SU-DHL-6 (cell line): Measurements from ENCODE around the gene PKN1.

ENCODE experiments used
- H2AFZ ChIP-seq: fragments of 200-600 bp; sonication (generic); 2 replicates; pipeline ENCODE4 v1.6.1; 2014; ENCODE audit warnings: low read depth, mild to moderate bottlenecking, moderate library complexity, mixed read lengths, antibody characterized with exemption, low read length; ENCODE audit not compliant: severe bottlenecking
- H3F3A ChIP-seq: fragments of 200-600 bp; shearing (Covaris generic); 2 replicates; pipeline ENCODE4 v1.6.0; 2016; ENCODE audit warnings: antibody characterized with exemption, mild to moderate bottlenecking; ENCODE audit not compliant: insufficient read depth
- H3K27ac ChIP-seq: fragments of 200-600 bp; sonication (generic); 2 replicates; pipeline ENCODE4 v1.5.1; 2016; ENCODE audit warnings: low read depth, mild to moderate bottlenecking, low read length, moderate library complexity, mixed read lengths
- H3K27me3 ChIP-seq: fragments of 200-600 bp; sonication (generic), shearing (Covaris generic); 2 replicates; pipeline ENCODE4 v1.6.0; 2014; ENCODE audit warnings: mild to moderate bottlenecking, low read length
- H3K36me3 ChIP-seq: fragments of 200-600 bp; sonication (generic); 2 replicates; pipeline ENCODE4 v1.6.1; 2014; ENCODE audit warnings: mild to moderate bottlenecking, low read length, mixed read lengths
- H3K4me2 ChIP-seq: fragments of 300-600, 200-600 bp; shearing (Covaris generic), sonication (generic); 2 replicates; pipeline ENCODE4 v1.6.0; 2014; ENCODE audit warnings: low read length, low read depth, mild to moderate bottlenecking; ENCODE audit not compliant: poor library complexity, severe bottlenecking
- H3K4me3 ChIP-seq: fragments of 200-600 bp; sonication (generic); 2 replicates; pipeline ENCODE4 v1.5.1; 2014; ENCODE audit warnings: antibody characterized with exemption, low read length, mild to moderate bottlenecking, mixed read lengths; ENCODE audit not compliant: insufficient read depth, poor library complexity, severe bottlenecking
- H3K79me2 ChIP-seq: fragments of 200-600 bp; sonication (generic); 2 replicates; pipeline ENCODE4 v1.6.1; 2014; ENCODE audit warnings: mild to moderate bottlenecking, low read length, moderate library complexity; ENCODE audit not compliant: insufficient read depth
- H3K9ac ChIP-seq: fragments of 200-600 bp; sonication (generic); 2 replicates; pipeline ENCODE4 v1.7.0; 2014; ENCODE audit warnings: mild to moderate bottlenecking, low read length
- H3K9me2 ChIP-seq: fragments of 200-600 bp; sonication (generic); replicated peaks from 2 replicates; pipeline ENCODE4 v1.6.1; 2014; ENCODE audit warnings: low read length; ENCODE audit not compliant: insufficient read depth
- H3K9me3 ChIP-seq: fragments of 200-600 bp; sonication (generic); 2 replicates; pipeline ENCODE4 v1.6.1; 2014; ENCODE audit warnings: low read length, mixed read lengths; ENCODE audit not compliant: insufficient read depth
- H4K20me1 ChIP-seq: fragments of 200-600 bp; sonication (generic); 2 replicates; pipeline ENCODE4 v1.6.1; 2014; ENCODE audit warnings: low read depth, mild to moderate bottlenecking, antibody characterized with exemption, low read length, moderate library complexity, mixed read lengths
- CTCF ChIP-seq: fragments of 200-600 bp; sonication (generic); IDR thresholded peaks from one replicate; pipeline ENCODE4 v1.5.1; 2017; ENCODE audit warnings: antibody characterized with exemption, mild to moderate bottlenecking, low read length, moderate library complexity; ENCODE audit not compliant: insufficient read depth, poor library complexity, severe bottlenecking
- EZH2phosphoT487 ChIP-seq: fragments of 200-600 bp; sonication (generic), shearing (Covaris generic); conservative IDR thresholded peaks from 2 replicates; pipeline ENCODE4 v1.6.1; 2018; ENCODE audit warnings: mild to moderate bottlenecking, antibody characterized with exemption, low read length, moderate library complexity, mixed read lengths

The PKN1 gene

GRCh38 chr19:14473073-14473977 is 40.2 kb downstream of the PKN1 start:
- Histone ChIP-seq H3K27me3 (no peaks in the 10 kb centered on the region), H3K9me3 (no peaks in the 10 kb centered on the region), H3K27ac (no peak overlapping the region), H3K9me2 (no peaks in the 10 kb centered on the region), H3K9ac (no peak overlapping the region), H4K20me1 (no peaks in the 10 kb centered on the region), H3K36me3 (no peaks in the 10 kb centered on the region), H2AFZ (no peak overlapping the region), H3K4me3 (no peak overlapping the region), H3K4me2 (no peak overlapping the region), H3F3A (no peaks in the 10 kb centered on the region), H3K79me2 (no peaks in the 10 kb centered on the region)
- TF ChIP-seq EZH2phosphoT487 (no peak), CTCF (no peak)

GRCh38 chr19:14473978-14474578 is 41.0 kb downstream of the PKN1 start:
- Histone ChIP-seq H3K79me2 (no peaks in the 10 kb centered on the region), H3K36me3 (no peaks in the 10 kb centered on the region), H2AFZ (no peak overlapping the region), H3K9me2 (no peaks in the 10 kb centered on the region), H3K27ac (no peak overlapping the region), H3K4me3 (no peak overlapping the region), H3K4me2 (no peak overlapping the region), H3K9me3 (no peaks in the 10 kb centered on the region), H3F3A (no peaks in the 10 kb centered on the region), H4K20me1 (no peaks in the 10 kb centered on the region), H3K9ac (no peak overlapping the region), H3K27me3 (no peaks in the 10 kb centered on the region)
- TF ChIP-seq CTCF (no peak), EZH2phosphoT487 (no peak)

GRCh38 chr19:14474827-14475226 is 41.7 kb downstream of the PKN1 start:
- no peaks in the 10 kb centered on the region for H4K20me1 ChIP-seq
- no peak overlapping the region for H2AFZ ChIP-seq
- no peak overlapping the region for H3K4me3 ChIP-seq
- no peak overlapping the region for H3K4me2 ChIP-seq
- no peaks in the 10 kb centered on the region for H3F3A ChIP-seq
- no peaks in the 10 kb centered on the region for H3K27me3 ChIP-seq
- no peaks in the 10 kb centered on the region for H3K36me3 ChIP-seq
- H3K79me2 ChIP-seq, result no peaks in the 10 kb centered on the region
- H3K27ac ChIP-seq, result no peak overlapping the region
- H3K9me3 ChIP-seq, result no peaks in the 10 kb centered on the region
- no peak for TF ChIP-seq EZH2phosphoT487
- no peak for TF ChIP-seq CTCF
- no peak overlapping the region for H3K9ac ChIP-seq
- no peaks in the 10 kb centered on the region for H3K9me2 ChIP-seq
